Astrocyte of the spinal cord (primary cell): ENCODE measurements around the gene GNB5.
"Not testable (repeated sequence)": the region's sequence is repeated elsewhere in the genome, so short reads cannot be mapped to it uniquely, and the experiment has no call there.

ENCODE experiments used
- DNase-seq: peaks from one replicate; pipeline ENCODE4 v3.0.0; 2011; ENCODE audit warnings: low read depth, low spot score
- H3K4me3 ChIP-seq: 2 replicates; pipeline ENCODE4 v1.5.1; 2011; ENCODE audit warnings: low read depth, mild to moderate bottlenecking, low read length, moderate library complexity
- in situ Hi-C: cut with HindIII; loops from 2 replicates; pipeline ENCODE4 v1.10.0; 2017; ENCODE audit warnings: low sequenced_read_pairs
- TF ChIP-seq, protein P1 (sequence below): IDR thresholded peaks from 2 replicates; pipeline ENCODE4 v1.5.1; 2012; ENCODE audit warnings: low read depth, mild to moderate bottlenecking, low read length, inconsistent platforms

The GNB5 gene

DNA sequence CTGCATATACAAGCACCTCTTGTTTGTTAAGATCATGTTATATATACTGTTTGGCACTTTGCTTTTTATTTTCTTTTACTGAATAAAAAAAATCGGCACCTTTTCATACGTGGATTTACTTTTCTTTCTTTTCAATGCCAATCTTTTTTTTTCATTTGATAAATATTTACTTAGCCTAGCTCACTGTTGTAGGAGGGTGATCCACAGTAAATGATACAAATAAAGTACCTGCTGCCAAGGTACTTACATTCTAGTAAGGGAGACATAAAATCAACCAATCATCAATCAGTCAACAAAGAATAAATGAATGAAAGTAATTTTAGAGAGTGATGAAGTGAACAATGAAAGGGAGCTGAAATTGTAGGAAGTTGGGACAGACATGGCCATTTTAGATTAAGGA, 18.3 kb downstream of the GNB5 start:
- no peak overlapping the region for H3K4me3 ChIP-seq
- DNase-seq = no peak
- in situ Hi-C loops = no loop called here
- TF ChIP-seq, protein P1, sequence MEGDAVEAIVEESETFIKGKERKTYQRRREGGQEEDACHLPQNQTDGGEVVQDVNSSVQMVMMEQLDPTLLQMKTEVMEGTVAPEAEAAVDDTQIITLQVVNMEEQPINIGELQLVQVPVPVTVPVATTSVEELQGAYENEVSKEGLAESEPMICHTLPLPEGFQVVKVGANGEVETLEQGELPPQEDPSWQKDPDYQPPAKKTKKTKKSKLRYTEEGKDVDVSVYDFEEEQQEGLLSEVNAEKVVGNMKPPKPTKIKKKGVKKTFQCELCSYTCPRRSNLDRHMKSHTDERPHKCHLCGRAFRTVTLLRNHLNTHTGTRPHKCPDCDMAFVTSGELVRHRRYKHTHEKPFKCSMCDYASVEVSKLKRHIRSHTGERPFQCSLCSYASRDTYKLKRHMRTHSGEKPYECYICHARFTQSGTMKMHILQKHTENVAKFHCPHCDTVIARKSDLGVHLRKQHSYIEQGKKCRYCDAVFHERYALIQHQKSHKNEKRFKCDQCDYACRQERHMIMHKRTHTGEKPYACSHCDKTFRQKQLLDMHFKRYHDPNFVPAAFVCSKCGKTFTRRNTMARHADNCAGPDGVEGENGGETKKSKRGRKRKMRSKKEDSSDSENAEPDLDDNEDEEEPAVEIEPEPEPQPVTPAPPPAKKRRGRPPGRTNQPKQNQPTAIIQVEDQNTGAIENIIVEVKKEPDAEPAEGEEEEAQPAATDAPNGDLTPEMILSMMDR = no peak

DNA sequence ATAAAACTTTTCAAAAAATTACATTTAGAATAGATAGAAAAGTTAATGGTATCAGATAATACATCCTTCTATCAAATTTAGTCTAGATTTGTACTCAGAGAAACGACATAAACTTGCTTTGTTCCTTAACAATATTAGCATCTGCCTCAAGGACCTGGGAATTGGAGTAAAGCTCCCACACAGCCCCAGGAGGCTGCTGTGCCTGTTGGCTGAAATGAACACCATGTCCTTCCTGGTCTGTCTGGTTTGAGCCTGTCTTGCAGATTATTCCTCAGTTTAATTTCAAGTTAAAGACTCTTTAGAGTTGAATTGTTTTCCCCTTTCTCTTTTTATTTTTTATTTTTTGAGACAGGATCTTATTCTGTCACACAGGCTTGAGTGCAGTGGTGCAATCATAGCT, 19.4 kb downstream of the GNB5 start:
- in situ Hi-C loops = no loop called here
- TF ChIP-seq, protein P1 = no peak
- no peak for DNase-seq
- no peak overlapping the region for H3K4me3 ChIP-seq

DNA sequence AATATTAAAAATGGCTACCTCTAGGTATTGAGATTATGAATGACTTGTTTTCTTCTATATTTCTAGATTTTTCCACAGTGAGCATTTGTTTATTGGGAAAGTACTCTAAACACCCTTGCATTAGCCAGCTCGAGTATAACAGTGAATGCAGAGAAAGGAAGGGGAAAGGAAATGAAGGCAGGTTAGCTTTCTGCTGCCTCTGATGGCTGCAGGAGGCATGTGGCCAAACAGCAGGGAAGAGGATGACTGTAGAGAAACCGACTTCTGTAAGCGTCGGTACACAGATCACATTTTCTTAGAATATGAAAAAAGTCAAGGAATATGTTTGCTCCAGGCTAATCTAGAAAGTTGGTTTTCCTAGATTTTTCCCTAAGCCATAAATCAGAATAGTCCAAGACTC, 19.8 kb downstream of the GNB5 start:
- peak; percentile 37 for DNase-seq

DNA sequence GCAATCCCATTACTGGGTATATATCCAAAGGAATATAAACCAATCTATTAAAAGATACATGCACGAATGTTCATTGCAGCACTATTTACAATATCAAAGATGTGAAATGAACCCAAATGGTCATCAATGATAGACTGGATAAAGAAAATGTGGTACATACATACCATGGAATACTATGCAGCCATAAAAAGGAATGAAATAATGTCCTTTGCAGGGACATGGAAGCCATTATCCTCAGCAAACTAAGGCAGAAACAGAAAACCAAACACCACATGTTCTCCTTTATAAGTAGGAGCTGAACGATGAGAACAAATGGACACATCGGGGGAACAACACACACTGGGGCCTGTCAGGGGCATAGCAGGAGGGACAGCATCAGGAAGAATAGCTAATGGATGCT, 21.0 kb downstream of the GNB5 start:
- in situ Hi-C loops, H3K4me3 ChIP-seq, DNase-seq: not testable (repeated sequence)

More for the DNA sequence above, 19.8 kb downstream of the GNB5 start:
- no peak overlapping the region for H3K4me3 ChIP-seq
- TF ChIP-seq, protein P1 = peak; percentile 18
- in situ Hi-C loops = no loop called here

DNA sequence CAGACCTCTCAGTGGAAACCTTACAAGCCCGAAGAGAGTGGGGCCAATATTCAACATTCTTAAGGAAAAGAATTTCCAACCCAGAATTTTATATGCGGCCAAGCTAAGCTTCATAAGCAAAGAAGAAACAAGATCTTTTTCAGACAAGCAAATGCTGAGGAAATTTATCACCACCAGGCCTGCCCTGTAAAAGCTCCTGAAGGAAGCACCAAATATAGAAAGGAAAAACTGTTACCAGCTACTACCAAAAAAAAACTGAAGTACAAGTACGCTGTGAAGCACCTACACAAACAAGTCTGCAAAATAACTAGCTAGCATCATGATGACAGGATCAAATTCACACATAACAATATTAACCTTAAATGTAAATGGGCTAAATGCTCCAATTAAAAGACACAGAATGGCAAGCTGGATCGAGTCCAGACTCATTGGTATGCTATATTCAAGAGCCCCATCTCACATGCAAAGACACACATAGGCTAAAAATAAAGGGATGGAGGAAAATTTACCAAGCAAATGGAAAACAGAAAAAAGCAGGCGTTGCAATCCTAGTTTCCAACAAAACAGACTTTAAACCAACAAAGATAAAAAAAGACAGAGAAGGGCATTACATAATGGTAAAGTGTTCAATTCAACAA, 25.6 kb downstream of the GNB5 start:
- DNase-seq, in situ Hi-C loops, H3K4me3 ChIP-seq: not testable (repeated sequence)

DNA sequence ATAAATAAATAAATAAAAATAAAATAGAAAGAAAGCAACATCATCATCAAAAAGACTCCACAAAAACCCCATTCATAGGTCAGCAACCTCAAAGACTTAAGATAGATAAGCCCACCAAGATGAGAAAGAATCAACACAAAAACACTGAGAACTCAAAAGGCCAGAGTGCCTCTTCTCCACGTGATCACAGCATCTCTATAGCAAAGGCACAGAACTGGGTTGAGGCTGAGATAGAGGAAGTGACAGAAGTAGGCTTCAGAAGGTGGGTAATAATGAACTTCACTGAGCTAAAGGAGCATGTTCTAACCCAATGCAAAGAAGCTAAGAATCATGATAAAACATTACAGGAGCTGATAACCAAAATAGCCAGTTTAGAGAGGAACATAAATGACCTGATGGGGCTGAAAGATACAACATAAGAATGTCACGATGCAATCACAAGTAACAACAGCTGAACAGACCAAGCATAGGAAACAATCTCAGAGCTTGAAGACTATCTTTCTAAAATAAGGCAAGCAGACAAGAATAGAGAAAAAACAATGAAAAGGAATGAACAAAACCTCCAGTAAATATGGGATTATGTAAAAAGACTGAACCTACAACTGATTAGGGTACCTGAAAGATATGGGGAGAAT, 26.4 kb downstream of the GNB5 start:
- TF ChIP-seq, protein P1 = no peak
- in situ Hi-C loops = no loop called here
- no peak for DNase-seq
- no peak overlapping the region for H3K4me3 ChIP-seq

DNA sequence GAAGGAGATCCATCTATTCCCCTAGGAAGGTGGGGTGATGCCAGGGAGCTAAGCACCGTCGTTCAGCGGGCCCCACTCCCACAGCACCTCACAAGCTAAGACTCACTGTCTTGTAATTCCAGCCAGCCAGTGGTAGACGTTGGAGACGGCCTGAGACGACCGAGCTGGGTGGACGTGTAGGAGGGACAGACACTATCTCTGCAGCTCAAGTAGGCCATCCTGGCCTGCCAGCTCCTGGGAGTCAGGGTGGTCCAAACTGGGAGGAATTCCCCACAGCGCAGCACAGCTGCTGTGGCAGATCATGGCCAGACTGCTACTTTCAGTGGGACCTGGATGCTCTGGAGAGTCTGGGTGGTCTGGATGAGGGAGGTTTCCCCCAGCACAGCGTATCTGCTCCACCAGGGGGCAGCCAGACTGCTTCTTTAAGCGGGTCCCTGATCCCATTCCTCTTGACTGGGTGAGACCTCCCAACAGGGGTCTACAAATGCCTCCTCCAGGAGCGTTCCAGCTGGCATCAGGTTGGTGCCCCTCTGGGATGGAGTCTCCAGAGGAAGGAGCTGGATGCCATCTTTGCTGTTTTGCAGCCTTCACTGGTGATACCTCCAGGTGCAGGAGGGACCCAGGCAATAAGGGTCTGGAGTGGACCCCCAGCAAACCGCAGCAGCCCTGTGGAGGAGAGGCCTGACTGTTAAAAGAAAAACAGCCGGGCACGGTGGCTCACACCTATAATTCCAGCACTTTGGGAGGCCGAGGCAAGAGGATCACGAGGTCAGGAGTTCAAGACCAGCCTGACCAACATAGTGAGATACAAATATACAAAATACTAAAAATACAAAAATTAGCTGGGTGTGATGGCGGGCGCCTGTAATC, 27.6 kb downstream of the GNB5 start:
- H3K4me3 ChIP-seq = no peak overlapping the region
- in situ Hi-C loops = no loop called here
- DNase-seq = no peak
- TF ChIP-seq, protein P1 = peak; percentile 19
